ENCODE data around the gene MBD1. TPM values are rescaled to one million over a fixed set of nuclear protein-coding genes. Genes with fewer than 3 reads are reported as not detected.
"Not testable (repeated sequence)": the region's sequence is repeated elsewhere in the genome, so short reads cannot be mapped to it uniquely, and the experiment has no call there.

Gene MBD1
- total RNA-seq, 1 experiment from 2014 or later, result 124 TPM

- no peak for DNase-seq (ENCODE audit: low read depth)
Observed at GRCh38 chr18:50275503-50276036, 5.8 kb downstream of the MBD1 start.

DNA sequence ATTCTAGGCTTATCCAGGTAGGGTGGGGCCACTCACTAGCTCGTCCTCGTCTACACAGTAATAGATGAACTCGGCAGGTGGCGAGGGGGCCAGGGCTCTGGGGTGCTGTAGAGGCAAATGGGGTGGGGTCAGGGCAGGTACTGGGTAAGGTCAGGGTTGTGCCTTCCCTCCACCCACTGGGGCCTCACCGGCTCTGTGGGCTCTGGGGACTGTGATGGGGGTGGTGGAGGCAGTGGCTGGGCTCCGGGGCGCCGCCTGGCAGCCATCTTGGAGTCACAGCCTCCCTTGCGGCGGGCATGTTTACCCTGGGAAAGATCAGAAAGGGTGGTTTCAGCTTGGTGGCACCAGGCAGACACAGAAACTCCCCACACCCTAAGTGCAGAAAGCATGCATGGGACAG, 6.4 kb downstream of the MBD1 start:
- no peak for DNase-seq (ENCODE audit: low read depth)

- DNase-seq (ENCODE audit: low read depth), result no peak
Observed at GRCh38 chr18:50274044-50274442, 7.3 kb downstream of the MBD1 start.

- DNase-seq (ENCODE audit: low read depth), result no peak
Observed at GRCh38 chr18:50273203-50274043, 7.9 kb downstream of the MBD1 start.

- no peak for DNase-seq (ENCODE audit: low read depth)
Observed at GRCh38 chr18:50272568-50272967, 8.8 kb downstream of the MBD1 start.

DNA sequence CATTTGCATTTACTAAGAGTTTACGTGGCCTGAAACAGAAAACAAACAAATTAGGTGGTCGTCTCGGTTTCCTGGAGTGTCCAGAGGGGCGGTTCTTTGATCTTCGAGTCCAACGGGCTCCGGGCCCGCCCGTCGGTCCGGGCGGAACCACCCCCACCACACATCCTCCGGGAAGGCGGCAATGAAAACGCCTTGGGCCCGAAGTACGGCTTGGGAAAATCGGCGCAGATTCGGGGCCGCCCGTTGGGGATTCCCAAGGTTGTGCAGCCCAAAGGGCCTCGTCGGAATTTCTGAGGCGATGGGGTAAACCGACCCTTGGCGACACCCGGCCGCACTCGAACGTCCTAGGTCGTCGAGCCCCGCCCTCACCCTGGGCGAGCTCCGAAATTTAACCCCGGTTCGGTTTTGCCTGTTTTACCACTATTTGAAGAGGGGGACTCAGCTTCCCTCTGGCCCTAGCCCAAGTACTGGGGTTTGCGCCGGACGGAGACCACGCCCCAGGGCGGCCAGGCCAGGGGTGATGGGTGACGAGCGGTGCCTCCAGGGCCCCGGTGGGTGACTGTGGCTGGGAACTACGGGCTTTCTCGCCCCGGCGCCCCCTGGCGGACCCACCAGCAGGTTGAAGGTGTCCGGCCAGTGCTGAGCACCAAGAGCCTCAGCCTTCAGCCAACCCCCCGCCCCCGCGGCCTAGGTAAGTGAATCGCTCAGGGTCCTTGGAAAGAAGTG, 13.1 kb downstream of the MBD1 start:
- DNase-seq (ENCODE audit: low read depth), result no peak

DNA sequence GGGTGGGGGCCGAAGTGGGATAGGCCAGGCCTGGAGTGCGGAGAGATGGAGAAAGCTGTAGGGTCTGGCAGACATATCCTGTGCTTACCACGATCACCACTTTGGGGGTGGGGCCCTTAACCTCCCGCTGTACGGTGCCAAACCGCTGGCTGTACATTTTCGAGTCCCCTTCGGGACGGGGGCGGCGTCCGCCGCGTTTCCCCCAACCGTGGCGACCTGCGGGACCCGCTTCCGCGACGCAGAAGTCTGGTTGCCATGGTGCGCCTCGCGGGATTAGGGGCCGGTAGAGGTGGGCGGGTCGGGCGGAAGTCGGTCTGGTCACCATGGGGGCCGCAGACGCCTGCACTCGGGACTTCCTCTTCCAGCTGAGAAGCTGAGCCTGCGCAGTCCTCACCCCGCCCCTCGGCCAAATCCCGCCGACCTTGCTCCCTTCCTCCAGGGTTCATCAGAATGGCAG, 15.0 kb downstream of the MBD1 start, which contains the start of gene CFAP53:
Gene CFAP53, minus strand, starts transcription at position 248 of the 457 bp plus-strand sequence. Its CDS starts 91 bp downstream, at position 157.
- peak; percentile 86 for DNase-seq (ENCODE audit: low read depth)

DNA sequence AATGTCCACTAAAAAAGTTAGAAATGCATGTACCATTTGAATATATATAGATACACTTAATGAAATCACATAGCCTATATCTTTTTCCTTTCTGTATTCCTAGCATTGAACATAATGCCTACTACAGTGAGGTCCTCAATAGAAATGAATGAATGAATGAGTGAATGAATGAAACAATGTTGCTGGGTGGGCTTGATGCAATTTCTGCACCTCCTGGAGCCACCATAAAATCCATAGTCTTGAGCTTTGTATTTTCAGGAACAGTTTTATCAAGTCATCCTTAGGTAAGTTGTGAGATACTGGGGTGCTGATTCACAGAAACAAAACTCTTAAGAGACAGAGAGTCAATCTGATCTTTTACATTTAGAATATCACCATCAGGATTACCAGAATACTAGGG, 18.3 kb downstream of the MBD1 start:
- DNase-seq (ENCODE audit: low read depth), result no peak

GRCh38 chr18:50250935-50251334, 30.4 kb downstream of the MBD1 start:
- DNase-seq (ENCODE audit: low read depth), result no peak

DNA sequence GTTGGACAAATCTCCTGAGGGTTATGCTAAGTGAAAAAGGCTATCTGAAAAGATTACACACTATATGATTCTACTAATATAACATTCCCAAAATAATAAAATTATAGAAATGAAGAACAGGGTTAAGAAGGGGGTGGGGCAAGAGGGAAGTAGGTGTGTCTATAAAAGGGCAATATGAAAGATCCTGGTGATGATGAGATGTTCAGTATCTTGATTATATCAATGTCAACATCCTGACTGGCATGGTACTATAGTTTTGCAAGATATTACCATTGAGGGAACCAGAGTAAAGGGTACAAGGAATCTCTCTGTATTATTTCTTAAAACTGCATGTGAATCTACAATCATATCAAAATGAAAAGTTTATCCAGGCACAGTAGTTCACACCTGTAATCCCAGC, 31.7 kb downstream of the MBD1 start:
- no peak for DNase-seq (ENCODE audit: low read depth)

- DNase-seq (ENCODE audit: low read depth), result no peak
Observed at GRCh38 chr18:50247561-50247960, 33.8 kb downstream of the MBD1 start.

GRCh38 chr18:50241768-50242167, 39.6 kb downstream of the MBD1 start:
- peak; percentile 7 for DNase-seq (ENCODE audit: low read depth)

DNA sequence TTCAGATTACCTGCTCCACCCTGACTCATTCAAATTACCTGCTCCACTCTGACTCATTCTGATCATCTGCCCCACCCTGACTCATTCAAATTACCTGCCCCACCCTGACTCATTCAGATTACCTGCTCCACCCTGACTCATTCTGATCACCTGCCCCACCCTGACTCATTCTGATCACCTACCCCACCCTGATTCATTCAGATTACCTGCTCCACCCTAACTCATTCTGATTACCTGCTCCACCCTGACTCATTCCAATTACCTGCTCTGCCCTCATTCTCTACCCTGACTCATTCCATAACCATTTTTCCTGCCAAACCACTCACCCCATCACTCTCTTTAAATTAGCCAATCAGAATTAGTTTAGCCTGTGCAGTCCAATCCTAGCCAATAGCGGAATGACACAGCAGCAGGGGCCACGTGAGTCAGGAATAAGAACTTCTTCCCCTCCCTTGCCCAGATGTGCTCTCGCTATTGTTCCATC, 41.2 kb downstream of the MBD1 start:
- DNase-seq (ENCODE audit: low read depth), result peak; percentile 89

DNA sequence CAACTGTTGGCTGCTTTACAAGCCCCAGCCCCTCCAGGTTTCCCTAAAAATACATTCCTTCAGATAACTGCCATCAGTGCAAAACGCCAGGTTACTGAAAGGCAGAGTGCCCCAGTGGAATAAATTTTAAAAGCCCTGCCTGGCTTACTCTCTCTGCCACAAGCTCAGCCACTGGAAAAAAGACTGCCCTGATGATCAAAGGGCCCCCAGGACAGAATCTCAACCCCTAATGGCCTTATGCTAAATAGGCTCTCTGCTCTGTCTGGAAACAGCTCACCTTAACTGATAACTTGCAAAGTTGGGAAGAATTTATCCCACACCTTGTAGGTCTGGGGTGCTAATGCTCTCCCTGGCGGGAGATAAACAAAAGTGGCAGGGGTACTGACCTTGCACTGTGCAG, 48.9 kb downstream of the MBD1 start:
- no peak for DNase-seq (ENCODE audit: low read depth)

GRCh38 chr18:50231621-50232020, 49.7 kb downstream of the MBD1 start:
- DNase-seq (ENCODE audit: low read depth), result peak; percentile 55

DNA sequence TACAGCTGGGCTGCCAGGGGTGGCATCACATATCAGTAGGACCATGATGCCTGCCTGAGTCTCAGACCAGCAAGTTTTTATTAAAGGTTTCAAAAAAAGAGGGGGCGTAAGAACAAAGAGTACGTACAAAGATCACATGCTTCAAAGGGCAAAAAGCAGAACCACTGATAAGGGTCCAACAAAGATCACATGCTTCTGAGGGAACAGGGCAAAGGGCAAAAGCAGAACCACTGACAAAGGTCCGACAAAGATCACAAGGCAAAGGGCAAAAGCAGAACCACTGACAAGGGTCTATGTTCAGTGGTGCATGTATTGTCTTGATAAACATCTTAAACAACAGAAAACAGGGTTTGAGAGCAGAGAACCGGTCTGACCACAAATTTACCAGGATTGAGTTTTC, 61.1 kb downstream of the MBD1 start:
- DNase-seq (ENCODE audit: low read depth), result not testable (repeated sequence)

Small RNA genes within 50 kb of the gene (small RNA-seq; reads per million reads assigned to genes)
- not detected for gene RNA5SP458

Other genes with a start within 250 kb of the MBD1 start
- 12.8 and 16.2 TPM in 2 replicates for gene MYO5B, start 86.4 kb downstream of the MBD1 start, total RNA-seq (2014; rRNA removed; shearing (Covaris generic))
- 0.31 and 0.33 TPM in 2 replicates for gene CFAP53, start 15.0 kb downstream of the MBD1 start, total RNA-seq (2014; rRNA removed; shearing (Covaris generic))
- gene CXXC1, start 6.2 kb upstream of the MBD1 start, total RNA-seq (2014; rRNA removed; shearing (Covaris generic)), result 101 and 118 TPM in 2 replicates
- gene SKA1, start 93.5 kb upstream of the MBD1 start, total RNA-seq (2014; rRNA removed; shearing (Covaris generic)), result 40.5 and 43.1 TPM in 2 replicates